ENCODE results near the gene TAS2R1. TPM values are rescaled to one million over a fixed set of nuclear protein-coding genes. Genes with fewer than 3 reads are reported as not detected.

TAS2R1 gene
- total RNA-seq, 1 experiment from 2014 or later, result not detected

GRCh38 chr5:9588254-9588653, 41.9 kb downstream of the TAS2R1 start:
- no peak for DNase-seq (ENCODE audit: low read depth)

DNA sequence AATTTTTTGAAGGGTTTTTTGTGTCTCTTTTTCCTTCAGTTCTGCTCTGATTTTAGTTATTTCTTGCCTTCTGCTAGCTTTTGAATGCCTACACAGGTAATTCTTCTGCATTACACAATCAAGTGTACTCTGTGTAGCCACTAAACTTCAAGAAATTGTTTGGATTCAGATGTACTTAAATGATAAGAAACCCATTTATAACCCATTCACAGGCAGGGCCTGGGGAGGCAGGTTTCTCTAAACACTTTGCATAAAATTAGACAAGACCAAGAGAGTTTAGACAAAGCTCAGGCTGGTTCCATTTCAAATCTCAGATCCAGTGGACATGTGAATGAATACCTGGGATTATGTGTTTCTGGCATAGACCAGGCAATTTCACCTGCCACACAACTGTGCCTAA, 43.0 kb downstream of the TAS2R1 start:
- DNase-seq (ENCODE audit: low read depth), result no peak

DNA sequence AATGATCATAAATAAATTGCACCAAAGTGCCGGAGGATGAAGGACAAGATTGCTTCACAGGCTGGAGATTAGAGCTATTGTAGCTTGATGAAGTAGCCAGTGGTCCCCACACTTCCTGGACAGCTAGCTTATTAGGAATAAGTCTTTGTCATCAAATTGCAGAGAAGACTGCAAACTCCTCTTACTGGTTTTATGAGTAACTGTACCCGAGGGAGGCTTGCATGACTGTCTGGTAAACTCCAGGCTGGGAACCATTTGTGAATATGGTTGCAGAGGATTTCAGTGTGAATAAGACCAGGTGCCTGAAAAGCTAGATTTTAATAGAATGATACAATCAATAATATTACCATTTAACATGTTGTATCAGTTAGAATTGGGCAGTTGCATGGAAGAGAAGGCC, 47.7 kb downstream of the TAS2R1 start:
- no peak for DNase-seq (ENCODE audit: low read depth)

Other genes with a start within 250 kb of the TAS2R1 start
- gene SEMA5A, start 84.3 kb downstream of the TAS2R1 start, total RNA-seq (2014; rRNA removed; shearing (Covaris generic)), result 10.5 and 18.6 TPM in 2 replicates

Measured in M059J (cell line).